ENCODE data around the gene TRERF1.
A peak's percentile ranks its signal among the peaks of the same experiment; 100 is the strongest.

Gene TRERF1

GRCh38 chr6:42321976-42322375 is 129.8 kb downstream of the TRERF1 start:
- DNase-seq (ENCODE audit: low spot score): no peak
- TF ChIP-seq, protein P1, sequence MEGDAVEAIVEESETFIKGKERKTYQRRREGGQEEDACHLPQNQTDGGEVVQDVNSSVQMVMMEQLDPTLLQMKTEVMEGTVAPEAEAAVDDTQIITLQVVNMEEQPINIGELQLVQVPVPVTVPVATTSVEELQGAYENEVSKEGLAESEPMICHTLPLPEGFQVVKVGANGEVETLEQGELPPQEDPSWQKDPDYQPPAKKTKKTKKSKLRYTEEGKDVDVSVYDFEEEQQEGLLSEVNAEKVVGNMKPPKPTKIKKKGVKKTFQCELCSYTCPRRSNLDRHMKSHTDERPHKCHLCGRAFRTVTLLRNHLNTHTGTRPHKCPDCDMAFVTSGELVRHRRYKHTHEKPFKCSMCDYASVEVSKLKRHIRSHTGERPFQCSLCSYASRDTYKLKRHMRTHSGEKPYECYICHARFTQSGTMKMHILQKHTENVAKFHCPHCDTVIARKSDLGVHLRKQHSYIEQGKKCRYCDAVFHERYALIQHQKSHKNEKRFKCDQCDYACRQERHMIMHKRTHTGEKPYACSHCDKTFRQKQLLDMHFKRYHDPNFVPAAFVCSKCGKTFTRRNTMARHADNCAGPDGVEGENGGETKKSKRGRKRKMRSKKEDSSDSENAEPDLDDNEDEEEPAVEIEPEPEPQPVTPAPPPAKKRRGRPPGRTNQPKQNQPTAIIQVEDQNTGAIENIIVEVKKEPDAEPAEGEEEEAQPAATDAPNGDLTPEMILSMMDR (IDR thresholded peaks at IDR 0.05; ENCODE audit: extremely low read depth, missing control alignments): no peak

- TF ChIP-seq, protein P1 (IDR thresholded peaks at IDR 0.05; ENCODE audit: extremely low read depth, missing control alignments): no peak
- no peak for DNase-seq (ENCODE audit: low spot score)
Observed at GRCh38 chr6:42320762-42321161, 131.0 kb downstream of the TRERF1 start.

- TF ChIP-seq, protein P1 (IDR thresholded peaks at IDR 0.05; ENCODE audit: extremely low read depth, missing control alignments): no peak
- no peak for DNase-seq (ENCODE audit: low spot score)
Observed at GRCh38 chr6:42318480-42318879, 133.2 kb downstream of the TRERF1 start.

GRCh38 chr6:42316981-42317380 is 134.7 kb downstream of the TRERF1 start:
- no peak for DNase-seq (ENCODE audit: low spot score)
- TF ChIP-seq, protein P1 (IDR thresholded peaks at IDR 0.05; ENCODE audit: extremely low read depth, missing control alignments): no peak

GRCh38 chr6:42315991-42316970 is 135.4 kb downstream of the TRERF1 start:
- DNase-seq (ENCODE audit: low spot score): peak; percentile 27
- TF ChIP-seq, protein P1 (IDR thresholded peaks at IDR 0.05; ENCODE audit: extremely low read depth, missing control alignments): no peak

DNA sequence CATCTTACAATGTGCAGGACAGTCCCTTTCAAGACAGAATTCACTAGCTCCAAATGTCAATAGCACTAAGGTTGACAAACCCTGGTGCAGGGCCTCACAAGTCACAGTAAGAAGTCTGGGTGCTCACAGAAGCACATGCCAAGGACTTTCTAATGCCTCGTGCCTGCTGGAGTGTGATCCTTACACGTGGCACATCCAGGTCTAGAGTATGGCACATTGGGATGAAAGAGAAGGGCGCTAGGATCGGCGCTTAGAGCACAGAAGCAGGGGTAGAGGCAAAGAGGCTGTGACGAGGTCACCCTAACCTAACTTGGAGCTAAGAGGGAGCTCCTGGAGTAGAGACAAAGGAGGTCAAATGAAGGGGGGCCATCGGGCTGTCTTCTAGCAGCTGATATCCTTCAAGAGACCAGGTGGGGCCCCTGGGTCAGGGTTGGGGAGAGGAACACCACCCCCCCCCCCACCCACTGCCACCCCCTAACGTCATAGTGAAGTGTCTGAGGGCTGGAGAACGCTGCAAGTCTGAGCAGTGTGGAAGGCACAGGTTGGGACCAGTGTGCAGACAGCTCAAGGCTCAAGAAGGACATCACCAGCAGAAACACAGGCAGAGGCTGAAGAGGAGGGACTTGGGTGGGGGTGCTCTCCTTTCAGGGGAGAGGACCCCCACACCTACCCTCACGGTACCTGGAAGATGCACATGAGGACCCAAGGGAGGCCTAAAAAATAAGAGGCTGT is 136.3 kb downstream of the TRERF1 start:
- TF ChIP-seq, protein P1 (IDR thresholded peaks at IDR 0.05; ENCODE audit: extremely low read depth, missing control alignments): no peak

More for the DNA sequence above, 136.3 kb downstream of the TRERF1 start:
- no peak for DNase-seq (ENCODE audit: low spot score)
